Myocyte (in vitro differentiated cells): ENCODE data around the gene DLGAP1. TPM values are rescaled to one million over a fixed set of nuclear protein-coding genes. Genes with fewer than 3 reads are reported as not detected.

Experiments
- DNase-seq: peaks from one replicate; pipeline ENCODE4 v3.0.0-alpha.2; 2012; ENCODE audit warnings: low read depth
- total RNA-seq: library from RNA; depleted of rRNA; stranded (reverse); fragments of >200 nt; gene quantifications from 2 replicates; pipeline ENCODE4 v1.2.3, GENCODE V29; 2014

The DLGAP1 gene
- total RNA-seq, 1 donor from 2014 or later, result 0.75 TPM

- peak; percentile 59 for DNase-seq
Observed at GRCh38 chr18:3455907-3456685, 999.0 kb downstream of the DLGAP1 start.

GRCh38 chr18:3455090-3455635 lies 999.9 kb downstream of the DLGAP1 start:
- DNase-seq, result no peak

GRCh38 chr18:3454365-3455089 lies 1000.6 kb downstream of the DLGAP1 start:
- DNase-seq, result peak; percentile 77

- peak; percentile 76 for DNase-seq
Observed at GRCh38 chr18:3453540-3454364, 1001.4 kb downstream of the DLGAP1 start.

GRCh38 chr18:3452750-3453539 lies 1002.2 kb downstream of the DLGAP1 start:
- peak; percentile 55 for DNase-seq

DNA sequence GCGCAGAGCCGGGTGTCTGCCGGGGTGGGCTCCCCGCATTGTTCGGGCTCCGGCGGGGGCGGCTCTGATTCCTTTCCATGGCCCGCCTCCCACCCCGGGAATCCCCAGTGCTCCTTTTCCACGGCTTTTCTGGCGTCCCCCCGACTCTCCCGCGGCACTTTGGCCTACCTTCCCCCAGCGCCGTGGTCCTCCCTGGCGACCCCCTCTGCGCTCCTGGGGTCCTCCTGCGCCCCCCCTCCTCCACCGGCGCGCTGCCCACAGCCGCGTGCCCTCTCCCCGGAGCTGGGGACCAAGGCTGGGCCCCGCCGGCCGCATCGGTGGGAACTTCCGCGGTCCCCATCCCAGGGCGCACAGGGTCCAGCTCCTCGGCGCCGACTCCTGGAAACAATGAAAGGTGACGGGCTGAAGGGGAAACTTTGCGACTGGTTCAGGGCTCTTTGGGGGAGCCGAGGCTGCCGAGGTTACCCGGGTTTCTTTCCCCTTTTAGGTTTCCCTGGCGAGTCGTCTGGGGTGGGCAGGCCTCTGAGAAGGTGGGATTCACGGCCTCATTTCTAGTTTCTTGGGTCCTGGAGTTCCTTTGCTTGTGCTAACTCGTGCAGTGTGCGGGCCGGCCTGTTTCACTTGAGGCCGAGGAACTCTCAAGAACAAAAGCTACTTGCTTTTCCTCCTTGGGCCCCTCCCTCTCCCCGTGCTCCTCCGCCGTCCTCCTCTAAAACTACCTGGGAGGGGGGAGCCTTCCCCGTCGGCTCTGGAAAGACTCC lies 1002.9 kb downstream of the DLGAP1 start:
- peak; percentile 73 for DNase-seq

- DNase-seq, result peak; percentile 96
Observed at GRCh38 chr18:3451183-3451988, 1003.7 kb downstream of the DLGAP1 start.

DNA sequence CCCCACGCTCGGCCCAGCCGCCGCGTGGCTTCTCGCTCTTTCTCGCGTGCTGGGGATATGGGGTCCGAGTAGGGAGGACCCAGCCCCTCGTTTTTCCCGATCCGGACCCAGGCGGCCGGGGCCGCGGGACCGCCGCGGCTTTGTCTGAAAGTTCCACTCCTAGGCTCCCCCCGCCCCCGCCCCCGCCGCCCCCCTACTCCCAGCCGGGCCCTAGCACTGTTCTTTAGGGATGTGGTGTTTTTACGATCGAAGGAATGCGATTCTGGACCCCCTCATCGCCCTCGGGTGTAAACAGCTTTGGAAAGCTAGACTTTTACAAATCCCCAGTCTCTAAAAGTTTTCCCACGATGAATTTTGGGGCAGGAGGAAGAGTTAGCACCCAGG lies 1004.3 kb downstream of the DLGAP1 start:
- no peak for DNase-seq

- DNase-seq, result peak; percentile 87
Observed at GRCh38 chr18:3450012-3450798, 1004.9 kb downstream of the DLGAP1 start, which contains the start of gene TGIF1. TSS of gene TGIF1 (plus strand) at chr18:3450172. CDS start at chr18:3450490, 318 bp downstream.

- DNase-seq, result peak; percentile 97
Observed at GRCh38 chr18:3449512-3450011, 1005.5 kb downstream of the DLGAP1 start.

DNA sequence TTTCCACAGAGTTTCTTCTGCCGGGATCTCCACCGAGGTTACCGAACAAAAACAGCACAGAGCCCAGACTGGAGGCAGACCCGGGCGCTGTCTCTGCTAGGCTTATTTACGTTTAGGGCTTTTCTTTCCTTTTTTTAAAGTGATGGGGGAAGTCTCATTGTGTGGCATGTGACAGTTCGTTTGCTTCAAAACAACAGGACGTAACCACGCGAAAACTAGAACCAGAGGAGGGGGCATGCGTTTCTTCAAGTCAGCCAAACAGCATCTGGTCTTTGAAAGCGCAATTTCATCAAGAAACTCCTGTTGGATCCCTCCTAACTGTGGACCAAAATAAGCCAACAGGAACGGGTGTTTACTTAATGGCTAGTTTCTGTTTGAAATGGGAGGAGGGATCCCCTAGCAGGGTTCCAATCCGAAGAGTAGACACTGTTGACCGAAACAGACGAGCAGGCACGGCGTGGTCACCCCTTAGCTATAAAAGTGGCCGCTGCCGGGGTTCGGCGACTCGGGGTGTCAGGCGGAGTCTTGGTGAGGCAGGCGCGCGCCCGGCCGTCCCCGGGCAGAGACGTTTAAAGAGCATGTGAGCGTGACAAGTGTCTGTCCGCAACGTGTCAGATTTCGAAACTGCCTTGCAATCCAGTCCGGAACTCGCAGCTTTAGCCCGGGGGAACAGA lies 1006.1 kb downstream of the DLGAP1 start:
- DNase-seq, result no peak

- peak; percentile 99 for DNase-seq
Observed at GRCh38 chr18:3447895-3448837, 1006.9 kb downstream of the DLGAP1 start.

DNA sequence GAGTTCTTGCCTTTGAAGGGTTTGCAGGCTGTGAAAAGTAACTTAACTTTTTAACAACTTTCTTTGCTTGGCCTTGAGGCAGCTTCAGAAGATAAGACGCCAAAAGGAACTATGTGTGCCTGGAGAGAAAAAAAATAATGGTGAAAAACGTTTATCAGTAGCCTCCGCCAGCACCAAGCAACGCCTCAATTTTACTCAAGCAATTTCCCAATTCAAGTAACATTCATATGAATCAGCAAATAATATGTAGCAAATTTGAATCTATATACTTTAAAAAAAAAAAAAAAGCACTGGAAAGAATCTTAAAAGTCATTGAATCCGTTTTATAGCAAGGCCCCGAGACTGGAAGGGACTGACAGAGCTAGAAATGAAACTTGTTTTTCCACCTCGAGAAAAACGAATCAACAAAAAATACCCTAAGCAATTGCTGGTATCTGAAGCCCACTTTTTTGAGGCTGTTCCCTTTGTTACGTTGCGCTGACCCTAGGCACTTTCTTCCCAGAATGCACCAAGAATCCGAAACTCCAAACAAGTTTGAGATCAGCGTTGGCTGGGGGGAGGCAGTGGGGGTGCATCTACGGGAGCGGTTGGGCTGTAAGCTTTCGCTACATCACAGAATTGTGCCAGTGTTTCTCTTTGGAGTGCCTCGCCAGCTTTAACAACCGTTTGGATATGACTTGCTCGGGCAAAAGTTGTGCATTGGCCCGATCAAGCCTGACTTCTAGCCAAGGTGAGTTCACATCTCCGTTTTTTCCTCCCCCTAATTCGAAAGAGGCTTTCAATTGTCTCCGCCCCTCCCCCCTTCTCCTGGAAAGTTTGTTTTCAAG lies 1007.8 kb downstream of the DLGAP1 start:
- peak; percentile 72 for DNase-seq
